HG03439 (cell line): ENCODE data around the gene MICAL1.

Experiments
- ATAC-seq: cut with Tn5 transposase; IDR thresholded peaks from one replicate; pipeline ENCODE4 v1.9.1; 2021; ENCODE audit warnings: mild to moderate bottlenecking, moderate library complexity; ENCODE audit not compliant: unreplicated experiment

MICAL1 gene

GRCh38 chr6:109440331-109441068, 15.1 kb downstream of the MICAL1 start, which contains the start of the genes PPIL6 and SMPD2:
PPIL6 (minus strand) TSS chr6:109440628; CDS start chr6:109440590, 38 bp downstream.
SMPD2 (plus strand) TSS chr6:109440724; CDS start chr6:109441122, 398 bp downstream.
- ATAC-seq, result peak; percentile 93

- no peak for ATAC-seq
Observed at GRCh38 chr6:109436041-109436440, 19.5 kb downstream of the MICAL1 start.

GRCh38 chr6:109434456-109434855, 21.1 kb downstream of the MICAL1 start:
- no peak for ATAC-seq

GRCh38 chr6:109429496-109429895, 26.1 kb downstream of the MICAL1 start:
- ATAC-seq, result no peak

- no peak for ATAC-seq
Observed at GRCh38 chr6:109428889-109429477, 26.6 kb downstream of the MICAL1 start.

- ATAC-seq, result no peak
Observed at GRCh38 chr6:109424946-109425345, 30.6 kb downstream of the MICAL1 start.

GRCh38 chr6:109421184-109421583, 34.4 kb downstream of the MICAL1 start:
- ATAC-seq, result no peak

GRCh38 chr6:109420751-109421150, 34.8 kb downstream of the MICAL1 start:
- no peak for ATAC-seq

- no peak for ATAC-seq
Observed at GRCh38 chr6:109417646-109418045, 37.9 kb downstream of the MICAL1 start.

- ATAC-seq, result no peak
Observed at GRCh38 chr6:109411034-109411433, 44.5 kb downstream of the MICAL1 start.

GRCh38 chr6:109406196-109406595, 49.4 kb downstream of the MICAL1 start:
- no peak for ATAC-seq

- no peak for ATAC-seq
Observed at GRCh38 chr6:109397020-109397419, 58.6 kb downstream of the MICAL1 start.

GRCh38 chr6:109396046-109396718, 59.4 kb downstream of the MICAL1 start:
- no peak for ATAC-seq
